ENCODE measurements around the gene TMC7. TPM values are rescaled to one million over a fixed set of nuclear protein-coding genes. Genes with fewer than 3 reads are reported as not detected.
A peak's percentile ranks its signal among the peaks of the same experiment; 100 is the strongest.

The TMC7 gene
- total and polyA plus RNA-seq, 2 of the 13 experiments (the other 11 are each of a cell fraction or from before 2014, with no cell fraction given) = 1.2 to 5.1 TPM

GRCh38 chr16:19008245-19009169 lies 24.8 kb downstream of the TMC7 start:
- Histone ChIP-seq H3K27ac (ENCODE audit: extremely low read length, insufficient read depth, low read length) (no peak overlapping the region), H3K27me3 (ENCODE audit: control insufficient read depth in 1 of 2, insufficient read depth in 2 of 2, low read length in 2 of 2) (no peaks in the 10 kb centered on the region), H3K4me1 (ENCODE audit: insufficient read depth, low read length) (peaks cover 57% of the 10 kb centered on the region), H2AFZ (ENCODE audit: low read length) (no peak overlapping the region), H3K79me2 (ENCODE audit: insufficient read depth, low read length) (no peaks in the 10 kb centered on the region), H3K4me2 (ENCODE audit: low read depth, low read length) (peak overlapping the region; percentile 34), H3K9me3 (ENCODE audit: low read length) (peaks cover 8% of the 10 kb centered on the region; the same call in 1 of the 2 replicates), H3K9ac (ENCODE audit: insufficient read depth, low read depth, low read length) (no peak overlapping the region; the same call in 1 of the 2 replicates), H4K20me1 (ENCODE audit: insufficient read depth, low read length) (no peaks in the 10 kb centered on the region), H3K4me3 (replicated peaks in 1 of 3; ENCODE audit: insufficient read depth in 1 of 3, low read depth in 2 of 3, low read length in 3 of 3) (no peak overlapping the region), H3K36me3 (replicated peaks in 1 of 2; ENCODE audit: control insufficient read depth in 1 of 2, insufficient read depth in 2 of 2, low read length in 2 of 2) (peaks cover 0 to 8% of the 10 kb centered on the region in 2 experiments; a peak in 3 of 5 replicates)
- no TSS peak for BruUV-seq (replicated peaks)
- FAIRE-seq (peak; percentile 21), DNase-seq (ENCODE audit: low spot score) (peak; percentile 71), ATAC-seq (peak; percentile 16)
- in situ Hi-C loops (cut with HindIII; ENCODE audit: extremely low pct_ligation_motif_present, low pct_unique_long_range_greater_than_20kb) (no loop called here), intact Hi-C loops (cut with micrococcal nuclease; ENCODE audit: unreplicated experiment) (no loop called here)
- WGBS (ENCODE audit: low lambda C conversion rate) = 43% methylated on average over 7 of the region's 7 CpGs
- CTCF ChIA-PET (ENCODE audit: low intra/inter-chr PET ratio, low total read pairs) = interaction anchor here (1.2 kb wide), 1 partner anchor 25 kb away, joined by 3 read pairs; the partner anchor contains the start of gene TMC7
- POLR2A ChIA-PET = interaction anchor here (0.8 to 2.1 kb wide), 8 partner anchors 10 to 218 kb away, joined by 3 to 16 read pairs (median 4); partner anchors contain the start of genes ARL6IP1, COQ7, ITPRIPL2 and RPS15A
- peak; percentile 65; the same call in 1 of the 2 replicates for TF ChIP-seq ZNF280B (CRISPR knock-in tag; IDR thresholded peaks at IDR 0.05; ENCODE audit: borderline replicate concordance)
- 0 out of 2 replicates have a peak, but pooled peaks have one; percentile 12 for TF ChIP-seq RXRB (CRISPR knock-in tag; IDR thresholded peaks at IDR 0.05; ENCODE audit: borderline replicate concordance)
- peak; percentile 59 for TF ChIP-seq FOXA3 (CRISPR knock-in tag; IDR thresholded peaks at IDR 0.05)
- TF ChIP-seq ZNF546 (CRISPR knock-in tag; conservative IDR thresholded peaks at IDR 0.05) = peak; percentile 100
- TF ChIP-seq ZNF335 (CRISPR knock-in tag; IDR thresholded peaks at IDR 0.05) = peak; percentile 54; the same call in 1 of the 2 replicates
- no peak for TF ChIP-seq KLF12 (CRISPR knock-in tag; IDR thresholded peaks at IDR 0.05; ENCODE audit: borderline replicate concordance)
- TF ChIP-seq SAP130 (CRISPR knock-in tag; IDR thresholded peaks at IDR 0.05; ENCODE audit: low read depth) = peak; percentile 67
- TF ChIP-seq RCOR2 (CRISPR knock-in tag; IDR thresholded peaks at IDR 0.05) = peak; percentile 48
- TF ChIP-seq MIXL1 (CRISPR knock-in tag; IDR thresholded peaks at IDR 0.05) = no peak
- TF ChIP-seq ZNF839 (CRISPR knock-in tag; IDR thresholded peaks at IDR 0.05; ENCODE audit: borderline replicate concordance) = no peak
- peak; percentile 22 for TF ChIP-seq ZBTB26 (CRISPR knock-in tag; IDR thresholded peaks at IDR 0.05; ENCODE audit: borderline replicate concordance)
- peak; percentile 97 for TF ChIP-seq CEBPB (IDR thresholded peaks at IDR 0.05; ENCODE audit: borderline replicate concordance, low read depth, low read length)
- TF ChIP-seq, protein P1, sequence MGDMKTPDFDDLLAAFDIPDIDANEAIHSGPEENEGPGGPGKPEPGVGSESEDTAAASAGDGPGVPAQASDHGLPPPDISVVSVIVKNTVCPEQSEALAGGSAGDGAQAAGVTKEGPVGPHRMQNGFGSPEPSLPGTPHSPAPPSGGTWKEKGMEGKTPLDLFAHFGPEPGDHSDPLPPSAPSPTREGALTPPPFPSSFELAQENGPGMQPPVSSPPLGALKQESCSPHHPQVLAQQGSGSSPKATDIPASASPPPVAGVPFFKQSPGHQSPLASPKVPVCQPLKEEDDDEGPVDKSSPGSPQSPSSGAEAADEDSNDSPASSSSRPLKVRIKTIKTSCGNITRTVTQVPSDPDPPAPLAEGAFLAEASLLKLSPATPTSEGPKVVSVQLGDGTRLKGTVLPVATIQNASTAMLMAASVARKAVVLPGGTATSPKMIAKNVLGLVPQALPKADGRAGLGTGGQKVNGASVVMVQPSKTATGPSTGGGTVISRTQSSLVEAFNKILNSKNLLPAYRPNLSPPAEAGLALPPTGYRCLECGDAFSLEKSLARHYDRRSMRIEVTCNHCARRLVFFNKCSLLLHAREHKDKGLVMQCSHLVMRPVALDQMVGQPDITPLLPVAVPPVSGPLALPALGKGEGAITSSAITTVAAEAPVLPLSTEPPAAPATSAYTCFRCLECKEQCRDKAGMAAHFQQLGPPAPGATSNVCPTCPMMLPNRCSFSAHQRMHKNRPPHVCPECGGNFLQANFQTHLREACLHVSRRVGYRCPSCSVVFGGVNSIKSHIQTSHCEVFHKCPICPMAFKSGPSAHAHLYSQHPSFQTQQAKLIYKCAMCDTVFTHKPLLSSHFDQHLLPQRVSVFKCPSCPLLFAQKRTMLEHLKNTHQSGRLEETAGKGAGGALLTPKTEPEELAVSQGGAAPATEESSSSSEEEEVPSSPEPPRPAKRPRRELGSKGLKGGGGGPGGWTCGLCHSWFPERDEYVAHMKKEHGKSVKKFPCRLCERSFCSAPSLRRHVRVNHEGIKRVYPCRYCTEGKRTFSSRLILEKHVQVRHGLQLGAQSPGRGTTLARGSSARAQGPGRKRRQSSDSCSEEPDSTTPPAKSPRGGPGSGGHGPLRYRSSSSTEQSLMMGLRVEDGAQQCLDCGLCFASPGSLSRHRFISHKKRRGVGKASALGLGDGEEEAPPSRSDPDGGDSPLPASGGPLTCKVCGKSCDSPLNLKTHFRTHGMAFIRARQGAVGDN (CRISPR knock-in tag; IDR thresholded peaks at IDR 0.05) = peak; percentile 35
- TF ChIP-seq HBP1 (CRISPR knock-in tag; IDR thresholded peaks at IDR 0.05; ENCODE audit: low read depth) = peak; percentile 79; the same call in 1 of the 2 replicates
